ENCODE measurements around the gene MOGAT1.

GRCh38 chr2:222690564-222691200 is 19.2 kb downstream of the MOGAT1 start:
- TF ChIP-seq RAD21 (IDR thresholded peaks at IDR 0.05 in 1 of 2, conservative IDR thresholded peaks at IDR 0.05 in 1 of 2; ENCODE audit: low read depth in 2 of 2, low read length in 2 of 2) (peak; percentile 88 to 91), EZH2 (IDR thresholded peaks at IDR 0.05; ENCODE audit: low read depth, low read length, severe bottlenecking) (no peak), CTCF (IDR thresholded peaks at IDR 0.05; ENCODE audit: control extremely low read depth in 1 of 3, insufficient read depth in 1 of 3, low read depth in 1 of 3, low read length in 3 of 3) (peak; percentile 99 to 100 (median 100))
